H1 (cell line): ENCODE measurements around the gene RELL2. TPM values are rescaled to one million over a fixed set of nuclear protein-coding genes. Genes with fewer than 3 reads are reported as not detected.

Source experiments
- ATF2 ChIP-seq: IDR thresholded peaks from 2 replicates; pipeline ENCODE4 v1.6.1; 2012; ENCODE audit warnings: low read length, inconsistent platforms
- BCL11A ChIP-seq, 2 experiments: IDR thresholded peaks; one replicate each; pipeline ENCODE4 v1.6.1; 2011; ENCODE audit warnings: low read depth in 2 of 2, low read length in 2 of 2, mild to moderate bottlenecking in 2 of 2
- CHD7 ChIP-seq: fragments of 300-600 bp; sonication (generic); IDR thresholded peaks from 2 replicates; pipeline ENCODE4 v1.7.1; 2012; ENCODE audit warnings: low read length, moderate library complexity, mild to moderate bottlenecking, inconsistent platforms; ENCODE audit not compliant: insufficient replicate concordance
- MAFK ChIP-seq: IDR thresholded peaks from 2 replicates; pipeline ENCODE4 v1.6.1; 2012; ENCODE audit warnings: low read depth, mild to moderate bottlenecking, improper control_type of control experiment, low read length
- SRF ChIP-seq: IDR thresholded peaks from 2 replicates; pipeline ENCODE4 v1.6.1; 2011; ENCODE audit warnings: mild to moderate bottlenecking, low read depth, low read length, moderate library complexity
- polyA plus RNA-seq, 7 experiments: library from polyadenylated mRNA; depleted of rRNA in 3 of 7; stranded (reverse) in 5 of 7; unstranded in 2 of 7; fragments of >200 nt in 5 of 7; fragments of 200-250 nt in 2 of 7; gene quantifications; 1 replicate in 5 of 7; 2 replicates in 1 of 7; 4 replicates in 1 of 7; pipeline versions ENCODE4 v1.2.1 to v1.2.3, GENCODE V29; 2011 to 2013; ENCODE audit warnings: missing spikeins in 2 of 7, mixed read lengths in 2 of 7
- total RNA-seq: library from RNA; stranded (reverse); fragmentation: NEBNext Ultra II Directional; extraction: Animal tissue kit (Norgen Biotek cat#: 25700); gene quantifications from 2 replicates; pipeline ENCODE4 v1.2.1, GENCODE V29; 2021

RELL2 gene
- total and polyA plus RNA-seq, 2 of the 8 experiments (the other 6 are each of a cell fraction or from before 2014, with no cell fraction given): 18.6 to 23.7 TPM

- TF ChIP-seq BCL11A (IDR thresholded peaks at IDR 0.05; ENCODE audit: low read depth in 2 of 2, low read length in 2 of 2) (no peak), CHD7 (no peak), MAFK (no peak), SRF (no peak), ATF2 (no peak)
Measured at GRCh38 chr5:141647851-141648250, 11.1 kb downstream of the RELL2 start (continued).
